NCI-H1417 (cell line): ENCODE results near the gene LCORL.
A peak's percentile ranks its signal among the peaks of the same experiment; 100 is the strongest.
"Not testable (repeated sequence)": the region's sequence is repeated elsewhere in the genome, so short reads cannot be mapped to it uniquely, and the experiment has no call there.

Experiments used
- DNase-seq, 3 experiments: peaks; one replicate each; lab custom pipeline; 2025; lab: John Stamatoyannopoulos, UW

Gene LCORL

DNA sequence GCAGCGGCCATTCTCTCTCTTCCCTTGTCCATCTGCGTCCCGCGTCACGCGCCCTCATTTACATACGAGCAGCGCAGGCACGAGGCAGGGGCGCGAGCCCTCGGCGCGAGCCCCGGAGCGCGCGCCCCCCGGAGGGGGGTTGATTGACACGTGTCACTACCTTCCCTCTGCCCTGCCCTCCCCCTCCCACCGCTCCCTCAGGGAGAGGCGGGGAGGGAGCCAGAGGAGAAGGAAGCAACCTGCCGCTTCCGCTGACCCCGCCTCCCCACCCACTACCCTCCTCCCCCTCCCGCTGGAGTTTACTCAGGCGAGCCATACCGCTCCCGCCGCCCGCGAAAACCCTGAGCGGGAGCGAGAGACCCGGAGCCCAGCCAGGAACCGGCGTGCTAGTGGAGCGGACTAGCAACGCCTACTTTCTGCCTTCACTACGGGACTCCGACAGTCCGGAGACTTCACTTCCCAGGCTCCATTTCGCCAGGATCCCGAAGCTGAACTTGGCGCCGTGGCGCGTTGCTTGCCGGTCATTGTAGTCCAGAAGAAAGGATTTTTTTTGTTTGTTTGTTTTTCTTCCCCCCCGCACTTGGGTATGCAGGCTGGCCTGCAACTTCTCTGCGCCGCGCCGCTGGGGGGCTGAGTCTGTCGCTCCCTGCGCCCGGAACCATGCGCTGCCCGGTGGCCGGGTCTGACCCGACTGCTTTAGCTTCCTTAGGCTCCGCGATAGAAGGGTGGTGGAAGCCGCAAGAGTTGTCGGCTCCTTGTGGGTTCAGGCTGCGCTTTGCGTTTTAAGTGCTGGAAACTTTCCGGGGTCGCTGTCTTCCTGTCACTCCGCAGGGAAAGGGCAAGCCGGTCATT, at the start of gene LCORL:
Gene LCORL (minus strand): TSS at position 36 of the 852 bp plus-strand sequence. CDS start 4 bp downstream, at position 32.
- peak; percentile 98 to 100 (median 100) for DNase-seq

DNA sequence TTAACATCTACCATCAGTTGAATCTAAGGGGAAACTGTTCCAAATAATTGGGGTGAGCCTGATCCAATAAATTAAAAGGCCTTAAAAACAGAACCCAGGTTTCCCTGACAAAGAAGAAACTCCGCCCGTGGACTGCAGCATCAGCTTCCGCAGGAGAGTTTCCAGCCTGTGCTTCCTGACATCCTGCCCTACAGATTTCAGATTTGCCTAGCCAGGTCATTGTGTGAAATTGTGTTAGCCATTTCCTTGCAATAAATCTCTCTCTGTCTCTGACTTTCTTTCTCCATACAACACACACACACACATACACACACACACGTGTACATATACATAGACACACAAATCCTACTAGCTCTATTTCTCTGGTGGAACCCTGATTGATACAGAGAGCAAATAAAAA, 48.3 kb upstream of the LCORL start:
- no peak for DNase-seq

DNA sequence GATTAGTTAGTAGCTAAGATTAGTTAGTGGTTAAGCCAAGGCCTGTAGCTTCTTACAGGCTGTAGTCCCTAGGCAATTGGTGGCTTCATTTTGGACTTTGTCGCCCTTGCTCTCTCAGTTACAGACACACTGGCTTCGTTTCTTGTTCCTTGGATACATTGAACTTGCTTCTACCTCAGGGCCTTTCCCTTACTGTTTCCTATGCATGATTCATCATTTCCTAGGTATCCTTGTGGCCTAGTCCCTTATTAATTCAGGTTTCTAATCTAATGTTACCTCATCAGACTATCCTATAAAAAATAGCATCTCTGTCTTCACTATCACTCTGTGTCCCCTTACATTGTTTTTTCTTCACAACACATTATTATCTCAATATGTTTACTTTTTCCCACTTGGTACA, 45.5 kb upstream of the LCORL start:
- no peak for DNase-seq

DNA sequence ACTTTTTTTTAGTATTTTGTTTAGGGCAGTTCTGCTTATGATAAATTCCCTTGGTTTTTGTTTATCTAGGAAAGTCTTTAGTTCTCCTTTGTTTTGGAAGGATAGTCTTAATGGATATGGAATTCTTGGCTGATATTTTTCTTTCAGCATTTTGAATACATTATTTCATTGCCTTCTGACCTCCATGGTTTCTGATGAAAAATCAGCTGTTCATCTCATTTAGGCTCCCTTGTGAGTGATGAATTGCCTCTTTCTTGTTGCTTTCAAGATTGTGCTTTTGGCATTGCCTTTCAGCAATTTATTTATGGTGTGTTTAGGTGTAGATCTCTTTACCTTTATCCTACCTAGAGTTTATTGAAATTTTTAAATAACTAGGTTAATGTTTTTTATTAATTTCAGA, 41.5 kb upstream of the LCORL start:
- no peak for DNase-seq

DNA sequence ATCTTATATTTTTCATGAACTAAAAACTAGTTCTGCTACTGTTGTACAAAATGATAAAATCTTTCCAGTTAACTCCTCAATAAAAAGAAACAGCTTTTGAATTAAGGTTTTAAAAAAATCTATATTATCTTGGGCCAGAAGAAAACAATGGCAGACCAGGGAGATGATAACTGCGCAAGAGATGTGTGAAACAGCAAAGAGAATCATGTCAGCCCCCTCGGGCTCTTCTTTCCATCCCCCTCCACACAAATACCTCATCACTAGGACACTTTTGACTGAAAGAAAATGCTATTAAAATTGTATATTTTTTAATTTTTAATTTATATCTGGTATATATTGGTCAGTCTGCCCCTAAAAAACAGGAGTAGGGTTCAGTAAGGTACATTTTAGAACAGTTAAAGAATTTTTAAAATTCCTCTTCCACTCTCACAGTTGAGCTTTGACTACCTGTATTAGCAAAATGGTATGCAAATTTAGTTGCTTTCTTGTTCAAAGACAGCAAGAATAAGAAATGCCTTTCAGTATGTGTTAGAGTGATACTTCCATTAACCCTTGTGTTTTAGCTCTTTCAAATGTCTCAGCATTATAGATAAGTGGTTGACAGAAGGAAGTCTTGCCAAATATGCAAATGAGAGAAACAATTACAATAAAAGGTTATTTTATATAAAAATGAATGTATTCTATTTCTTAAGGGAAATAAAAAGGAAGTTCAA, 36.4 kb upstream of the LCORL start:
- no peak for DNase-seq

DNA sequence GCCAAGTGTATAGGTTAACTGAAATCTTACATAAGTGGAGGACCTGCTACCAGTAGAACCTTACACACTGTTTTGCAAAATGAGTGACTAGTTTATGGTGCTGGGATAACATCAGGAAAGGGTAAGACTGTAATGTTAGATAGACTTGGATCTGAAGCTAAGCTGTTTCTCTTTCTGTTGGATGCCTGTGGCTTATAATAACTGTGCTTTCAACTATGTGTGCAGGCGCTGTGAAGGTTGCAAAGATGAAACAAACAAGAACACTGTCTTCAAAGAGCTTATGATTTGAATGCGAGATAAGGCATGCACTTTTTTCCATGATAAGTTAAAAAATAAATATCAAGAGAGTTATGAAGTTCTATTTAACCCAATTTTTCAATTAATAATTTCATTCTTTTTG, 34.5 kb upstream of the LCORL start:
- no peak for DNase-seq

DNA sequence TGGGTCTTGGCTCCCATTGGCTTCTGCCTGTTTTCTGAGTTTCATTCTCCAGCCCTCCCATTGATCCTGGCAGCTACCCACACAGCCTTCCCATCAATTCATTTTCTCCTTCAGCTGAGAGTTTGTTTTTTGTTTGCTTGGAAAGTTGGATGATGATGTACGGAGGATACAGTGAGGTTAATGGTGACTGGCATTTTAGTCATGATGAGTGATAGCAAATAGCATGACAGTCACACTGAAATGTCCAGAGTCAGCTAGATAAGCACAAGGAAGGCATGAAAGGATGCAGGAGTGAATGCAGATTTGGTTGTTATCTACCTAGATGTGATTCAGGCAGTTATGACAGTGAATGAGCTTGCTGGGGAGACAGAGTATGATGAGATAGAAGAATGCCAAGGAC, 30.6 kb upstream of the LCORL start:
- no peak for DNase-seq

DNA sequence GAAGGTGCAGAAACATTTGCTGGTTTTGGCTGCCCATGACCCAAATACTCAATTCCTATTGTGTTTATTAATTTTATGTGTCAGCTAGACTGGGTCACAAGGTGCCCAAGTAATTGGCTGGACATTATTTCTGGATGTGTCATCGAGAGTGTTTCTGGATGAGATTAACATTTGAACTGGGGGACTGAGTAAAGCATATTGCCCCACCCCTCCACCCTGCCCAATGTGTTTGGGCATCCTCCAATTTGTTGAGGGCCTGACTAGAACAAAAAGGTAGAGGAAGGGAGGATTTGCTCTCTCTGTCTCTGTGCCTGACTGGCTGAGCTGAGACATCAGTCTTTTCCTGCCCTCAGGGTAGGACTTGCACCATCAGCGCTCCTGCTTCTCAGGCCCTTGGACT, 29.7 kb upstream of the LCORL start:
- DNase-seq = no peak

DNA sequence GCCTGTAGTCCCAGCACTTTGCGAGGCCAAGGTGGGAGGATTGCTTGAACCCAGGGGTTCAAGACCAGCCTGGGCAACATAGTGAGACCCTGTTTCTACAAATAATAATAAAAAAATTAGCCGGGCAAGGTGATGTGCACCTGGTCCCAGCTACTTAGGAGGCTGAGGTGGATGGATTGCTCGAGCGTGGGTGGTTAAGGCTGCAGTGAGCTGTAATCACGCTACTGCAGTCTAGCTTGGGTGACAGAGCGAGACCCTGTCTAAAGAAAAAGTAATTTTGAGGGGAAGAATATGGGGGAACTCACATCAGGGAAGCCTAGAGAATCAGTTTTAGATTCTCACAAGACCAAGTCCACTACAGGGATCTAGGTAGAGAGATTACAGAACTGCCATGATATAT, 28.9 kb upstream of the LCORL start:
- no peak for DNase-seq

DNA sequence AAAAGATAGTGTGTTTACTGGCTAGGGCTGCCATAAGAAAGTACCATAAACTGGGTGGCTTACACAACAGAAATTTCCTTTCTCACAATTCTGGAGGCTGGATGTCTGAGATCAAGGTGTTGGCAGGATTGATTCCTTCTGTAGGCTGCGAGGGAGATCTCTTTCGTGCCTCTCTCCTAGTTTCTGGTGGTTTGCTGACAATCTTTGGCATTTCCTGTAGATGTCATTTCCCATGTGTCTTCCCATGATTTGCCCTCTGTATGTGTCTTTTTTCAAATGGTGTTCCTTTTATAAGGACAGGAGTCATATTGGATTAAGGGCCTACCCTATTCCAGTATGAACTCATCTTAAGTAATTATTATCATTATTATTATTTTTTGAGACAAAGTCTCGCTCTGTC, 27.9 kb upstream of the LCORL start:
- DNase-seq = no peak

DNA sequence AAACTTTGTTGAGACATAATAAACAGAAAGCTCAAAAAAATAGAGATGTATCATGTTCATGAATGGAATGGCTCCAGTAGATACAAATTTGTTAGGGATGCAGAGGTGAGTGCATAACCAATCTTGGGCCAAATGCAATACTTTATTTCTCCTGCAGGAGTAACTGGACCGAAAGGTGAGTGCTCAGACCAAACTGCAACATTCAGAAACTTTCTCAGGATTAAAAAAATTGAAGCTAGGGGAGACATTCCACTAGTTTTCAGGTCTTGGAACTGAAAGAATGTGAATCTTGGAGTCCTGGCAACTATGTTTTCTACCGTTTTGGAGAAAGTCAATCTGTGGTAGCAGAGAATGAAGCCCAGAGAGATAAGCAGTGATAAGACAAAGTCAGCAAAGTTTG, 21.2 kb upstream of the LCORL start:
- DNase-seq = no peak

DNA sequence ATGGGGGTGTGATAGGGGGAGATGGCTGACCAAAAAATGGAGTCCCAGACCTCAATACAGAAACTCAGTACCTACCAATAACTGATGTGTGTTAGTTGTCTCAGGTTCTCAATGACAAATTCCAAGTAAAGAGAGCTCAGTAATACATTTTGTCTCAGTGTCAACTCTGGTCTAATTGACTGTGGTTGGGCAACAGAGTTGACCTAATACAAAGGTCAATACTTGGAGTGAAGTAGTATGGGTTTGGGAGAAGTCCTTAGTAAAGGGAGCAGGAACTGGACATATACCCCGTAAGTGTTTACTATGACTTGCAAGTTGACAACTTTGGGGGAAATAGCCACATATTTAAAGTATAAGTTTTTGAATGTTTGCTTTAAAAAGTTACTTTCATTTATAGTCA, 20.5 kb upstream of the LCORL start:
- no peak for DNase-seq

DNA sequence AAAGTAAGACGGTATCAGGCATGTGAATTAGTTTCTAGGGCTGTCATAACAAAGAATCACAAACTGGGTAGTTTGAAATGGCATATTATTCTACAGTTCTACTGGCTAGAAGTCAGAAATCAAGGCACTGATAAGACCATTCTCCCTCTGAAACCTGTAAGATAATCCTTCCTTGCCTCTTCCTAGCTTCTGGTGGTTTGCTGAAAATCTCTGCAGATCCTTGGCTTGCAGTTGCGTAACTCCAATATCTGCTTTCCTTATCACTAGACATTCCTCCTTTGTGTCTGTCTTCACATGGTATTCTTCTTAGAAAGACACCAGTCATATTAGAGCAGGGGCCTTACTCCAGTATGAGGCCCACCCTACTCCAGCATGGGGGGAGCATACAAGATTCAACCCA, 19.6 kb upstream of the LCORL start:
- no peak for DNase-seq

DNA sequence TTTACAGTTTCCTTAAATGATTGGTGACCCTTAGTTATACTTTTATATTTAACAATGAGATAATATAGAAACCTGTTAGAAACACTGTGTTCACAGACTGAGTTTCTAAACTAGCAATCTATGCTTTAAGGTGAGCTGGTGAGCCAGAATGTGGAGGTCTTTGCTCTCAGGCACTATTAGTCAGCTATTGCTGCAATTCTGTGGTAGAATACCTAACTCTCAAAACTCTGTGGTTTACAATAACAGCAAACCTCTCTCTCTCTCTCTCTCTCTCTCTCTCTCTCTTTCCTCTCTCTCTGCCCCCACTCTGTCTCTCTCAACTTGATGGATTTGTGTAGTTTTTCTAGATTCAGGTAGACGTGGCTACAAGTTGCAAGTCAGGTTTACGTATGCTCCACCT, 17.6 kb upstream of the LCORL start:
- no peak for DNase-seq

DNA sequence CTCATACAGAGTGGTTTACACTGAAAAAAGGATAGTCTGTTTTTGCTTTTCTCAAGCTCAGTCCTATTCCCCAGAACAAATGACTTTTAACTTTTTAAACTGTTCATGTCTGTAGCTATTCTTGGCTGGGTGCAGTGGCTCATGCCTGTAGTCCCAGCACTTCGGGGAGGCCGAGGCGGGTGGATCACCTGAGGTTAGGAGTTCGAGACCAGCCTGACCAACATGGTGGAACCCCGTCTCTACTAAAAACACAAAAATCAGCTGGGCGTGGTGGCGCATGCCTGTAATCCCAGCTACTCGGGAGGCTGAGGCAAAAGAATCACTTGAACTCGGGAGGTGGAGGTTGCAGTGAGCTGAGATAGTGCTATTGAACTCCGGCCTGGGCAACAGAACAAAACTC, 14.8 kb upstream of the LCORL start:
- DNase-seq = not testable (repeated sequence)

DNA sequence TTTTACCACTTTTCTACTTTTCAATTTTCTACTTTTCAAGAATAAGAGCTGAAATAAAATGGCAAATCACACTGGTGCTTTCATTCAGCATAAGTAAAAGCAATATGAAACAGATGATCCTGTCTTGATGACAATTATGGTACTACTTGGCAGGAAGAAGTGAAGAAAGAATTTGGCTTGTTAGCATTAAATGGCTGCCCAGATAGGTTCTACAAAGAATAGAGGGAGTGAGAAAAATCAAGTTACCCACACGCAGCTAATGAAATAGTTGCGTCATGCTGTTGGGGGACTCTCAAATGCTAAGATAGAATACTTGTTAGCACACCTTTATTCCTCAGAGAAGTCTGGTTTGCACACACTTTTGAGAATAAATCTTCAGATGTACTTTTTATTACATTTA, 12.5 kb upstream of the LCORL start:
- DNase-seq = no peak

DNA sequence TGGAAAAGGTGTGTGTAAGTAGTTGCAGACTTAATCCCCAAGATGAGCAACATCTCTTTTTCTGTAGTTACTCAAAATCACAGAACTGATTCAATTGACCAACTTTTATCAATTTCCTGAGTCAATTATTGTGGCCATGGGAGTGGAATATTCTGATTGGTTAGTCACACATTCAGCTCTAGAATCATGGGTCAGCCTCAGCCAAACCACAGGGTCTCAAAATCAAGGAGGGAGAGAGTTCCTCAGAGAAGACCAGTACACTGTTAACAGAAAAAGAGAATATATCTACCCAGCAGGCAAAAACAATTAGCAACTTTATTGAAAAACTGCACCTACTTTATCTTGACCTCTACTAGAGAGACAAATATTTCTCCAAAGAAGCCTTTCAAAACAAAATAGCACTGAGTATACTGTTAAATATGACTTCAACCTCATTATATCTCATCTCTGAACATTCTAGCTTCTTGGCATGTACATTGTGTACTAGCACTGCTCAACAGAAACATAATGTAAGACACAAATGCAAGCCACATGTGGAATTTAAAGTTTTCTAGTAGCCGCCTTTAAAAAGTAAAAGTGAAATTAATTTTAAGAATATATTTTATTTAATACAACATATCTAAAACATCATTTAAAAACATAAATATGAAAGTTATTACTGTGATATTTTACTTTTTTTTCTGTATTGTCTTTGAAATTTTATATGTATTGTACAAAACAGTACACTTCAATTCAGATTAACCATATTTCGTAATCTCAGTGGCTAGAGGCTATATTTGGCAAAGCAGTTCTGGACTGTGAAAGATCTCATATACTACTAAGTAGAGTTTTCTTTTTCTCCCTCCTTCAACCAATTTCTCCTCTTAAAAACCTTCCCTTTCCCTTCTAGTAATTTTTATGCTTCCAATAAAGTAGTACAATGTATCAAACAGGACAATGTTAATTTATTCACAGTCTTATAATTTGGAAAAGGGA, 11.8 kb upstream of the LCORL start:
- DNase-seq = no peak

DNA sequence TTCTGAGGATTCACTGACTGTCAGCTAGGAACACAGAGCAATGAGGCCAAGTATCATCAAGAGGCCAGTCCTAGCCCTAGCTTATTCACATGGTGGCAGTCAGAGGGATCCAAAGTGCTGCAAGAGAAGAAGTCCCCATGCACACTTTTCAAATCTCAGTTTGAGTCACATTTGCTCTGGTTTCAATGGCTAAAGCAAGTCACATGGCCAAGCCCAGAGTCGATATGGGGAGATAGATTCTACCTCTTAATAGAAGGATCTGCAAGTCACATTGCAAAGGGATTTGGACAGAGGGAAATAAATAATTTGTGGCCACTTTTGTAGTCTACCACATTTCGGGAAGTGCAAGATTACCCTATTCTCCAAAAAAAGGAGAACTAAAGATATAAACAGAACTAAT, 3.7 kb upstream of the LCORL start:
- DNase-seq = no peak

DNA sequence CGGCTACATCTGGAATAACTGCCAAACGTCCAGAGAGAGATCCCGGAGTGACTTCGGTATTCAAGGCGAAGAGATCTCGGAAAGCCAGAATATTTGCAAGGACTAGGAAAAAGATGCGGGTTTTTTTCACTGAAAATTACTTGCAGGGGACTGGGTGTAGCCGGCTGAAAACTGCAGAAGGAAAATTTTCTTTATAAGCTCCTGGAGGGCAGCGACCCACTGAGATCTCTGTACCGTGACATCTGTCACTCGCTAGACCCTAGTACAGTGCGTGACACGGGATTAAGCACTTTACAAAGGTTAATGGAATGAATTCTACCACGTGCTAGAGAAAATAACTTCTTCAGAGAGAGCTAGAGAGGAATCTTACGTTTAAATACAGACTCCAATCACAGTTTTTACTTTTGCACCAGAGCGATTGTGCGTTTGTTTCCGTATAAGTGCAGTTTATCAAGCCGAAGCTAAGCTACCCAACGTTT, 1.1 kb upstream of the LCORL start:
- peak in 1 of 3 experiments; percentile 28 for DNase-seq

DNA sequence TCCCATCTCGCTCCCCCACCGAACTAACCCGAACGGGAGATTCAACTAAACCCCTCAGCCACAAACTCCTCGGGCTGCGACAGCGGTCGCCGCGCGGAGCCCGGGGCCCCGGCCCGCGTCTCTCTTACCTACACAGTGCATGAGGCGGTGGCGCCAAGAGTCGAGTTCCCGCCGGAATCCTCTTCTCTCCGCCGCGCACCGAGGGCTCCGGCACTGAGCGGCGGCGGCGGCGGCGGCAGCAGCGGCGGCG, 160 bp downstream of the LCORL start:
- DNase-seq = peak in 1 of 3 experiments; percentile 55

DNA sequence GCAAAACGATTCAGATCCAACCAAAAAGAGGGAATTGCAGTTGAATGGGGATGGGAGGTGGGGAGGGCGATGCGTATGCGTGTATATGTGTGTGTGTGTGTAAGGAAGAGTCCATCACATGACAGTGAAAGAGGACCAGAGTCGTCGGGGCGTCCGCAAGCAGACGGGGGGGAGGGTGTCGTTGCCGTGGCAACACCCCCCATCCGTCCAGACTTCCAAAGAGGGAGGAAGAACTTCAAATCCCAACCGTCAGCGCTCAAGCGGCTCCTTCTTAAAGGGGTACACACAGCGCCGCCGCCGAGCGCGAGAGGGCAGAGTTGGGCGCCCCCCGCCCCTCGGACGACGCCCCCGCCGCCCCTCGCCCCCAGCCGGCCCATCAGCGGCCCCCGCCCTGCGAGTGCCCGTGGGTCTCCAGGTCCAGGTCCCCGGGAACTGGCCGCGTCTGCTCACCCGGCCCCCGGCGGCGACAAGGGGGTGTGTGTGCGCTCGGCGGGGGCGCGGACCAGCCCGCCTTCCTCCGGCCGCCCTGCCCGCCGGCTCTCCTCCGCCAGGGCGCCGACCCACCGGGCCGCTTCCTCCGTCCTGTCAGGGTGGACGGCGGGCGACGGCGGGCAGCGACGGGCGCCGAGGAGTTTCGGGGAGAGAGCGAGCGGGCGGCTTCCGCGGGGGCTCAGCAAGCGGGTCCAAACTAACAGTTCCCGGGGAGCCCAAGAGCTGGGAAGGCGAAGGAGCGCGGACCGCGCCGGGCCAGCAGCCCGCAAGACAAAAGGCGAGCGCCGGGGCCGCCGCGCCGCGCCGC, 685 bp downstream of the LCORL start:
- DNase-seq = peak; percentile 81 to 90 (median 84)
